Peyer's patch (tissue), 4 donors: ENCODE measurements around the gene DNAL1. TPM values are rescaled to one million over a fixed set of nuclear protein-coding genes. Genes with fewer than 3 reads are reported as not detected.

Source experiments
- DNase-seq, 3 donors: peaks; one replicate each; pipeline ENCODE4 v3.0.0-alpha.2; 2017 to 2019
- H3K27ac ChIP-seq, 4 donors: fragments of 200-600 bp; sonication (generic); one replicate each; pipeline ENCODE4 v1.5.1; 2016 to 2019
- H3K27me3 ChIP-seq, 2 donors: fragments of 200-600 bp; sonication (generic); one replicate each; pipeline ENCODE4 v1.5.1; 2019
- H3K36me3 ChIP-seq, 3 donors: fragments of 200-600 bp; sonication (generic); one replicate each; pipeline ENCODE4 v1.5.1; 2016 to 2019
- H3K4me1 ChIP-seq, 4 donors: fragments of 200-600 bp; sonication (generic); one replicate each; pipeline ENCODE4 v1.5.1; 2016 to 2019
- H3K4me3 ChIP-seq, 4 donors: fragments of 200-600 bp; sonication (generic); 1 replicate in 3 of 4; 2 replicates in 1 of 4; pipeline ENCODE4 v1.5.1; 2016 to 2019; ENCODE audit warnings: mild to moderate bottlenecking in 1 of 4
- H3K9me3 ChIP-seq, 4 donors: fragments of 200-600 bp; sonication (generic); one replicate each; pipeline ENCODE4 v1.5.1; 2016 to 2019; ENCODE audit warnings: mild to moderate bottlenecking in 1 of 4
- CTCF ChIP-seq, 6 experiments: fragments of 450-650 bp in 4 of 6; fragments of 200-600 bp in 2 of 6; sonication (generic) in 1 of 6; IDR thresholded peaks; one replicate each; pipeline ENCODE4 v1.5.1; 2017 to 2019; ENCODE audit warnings: antibody characterized with exemption in 6 of 6, mild to moderate bottlenecking in 3 of 6, moderate library complexity in 1 of 6
- POLR2A ChIP-seq, 2 donors: fragments of 450-650 bp; IDR thresholded peaks; one replicate each; pipeline ENCODE4 v1.5.1; 2017; ENCODE audit warnings: antibody characterized with exemption in 2 of 2, mild to moderate bottlenecking in 2 of 2, moderate library complexity in 2 of 2
- total RNA-seq, 4 donors: library from RNA; depleted of rRNA; stranded (reverse); fragments of >200 nt; gene quantifications; one replicate each; pipeline ENCODE4 v1.1.0, GENCODE V29; 2016

Gene DNAL1
- total RNA-seq, 4 donors from 2014 or later: 1.7 to 7.6 (median 4.6) TPM

DNA sequence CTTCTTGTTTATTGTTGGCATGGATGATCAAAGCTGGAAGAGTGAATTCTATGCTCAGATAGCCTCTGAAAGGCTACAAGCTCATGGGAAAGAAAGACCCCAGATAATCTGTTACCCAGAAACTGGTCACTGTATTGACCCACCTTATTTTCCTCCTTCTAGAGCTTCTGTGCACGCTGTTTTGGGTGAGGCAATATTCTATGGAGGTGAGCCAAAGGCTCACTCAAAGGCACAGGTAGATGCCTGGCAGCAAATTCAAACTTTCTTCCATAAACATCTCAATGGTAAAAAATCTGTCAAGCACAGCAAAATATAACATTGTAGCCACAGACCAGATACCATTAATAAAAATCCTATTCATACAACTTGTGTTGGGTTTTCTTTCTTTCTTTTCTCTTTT is 25.3 kb upstream of the DNAL1 start:
- no peak for DNase-seq
- Histone ChIP-seq H3K9me3 (no peaks in the 10 kb centered on the region), H3K4me3 (no peak overlapping the region), H3K4me1 (no peaks in the 10 kb centered on the region), H3K27me3 (no peaks in the 10 kb centered on the region), H3K36me3 (no peaks in the 10 kb centered on the region), H3K27ac (no peak overlapping the region)
- no peak for TF ChIP-seq POLR2A (IDR thresholded peaks at IDR 0.05)
- TF ChIP-seq CTCF (IDR thresholded peaks at IDR 0.05): no peak

DNA sequence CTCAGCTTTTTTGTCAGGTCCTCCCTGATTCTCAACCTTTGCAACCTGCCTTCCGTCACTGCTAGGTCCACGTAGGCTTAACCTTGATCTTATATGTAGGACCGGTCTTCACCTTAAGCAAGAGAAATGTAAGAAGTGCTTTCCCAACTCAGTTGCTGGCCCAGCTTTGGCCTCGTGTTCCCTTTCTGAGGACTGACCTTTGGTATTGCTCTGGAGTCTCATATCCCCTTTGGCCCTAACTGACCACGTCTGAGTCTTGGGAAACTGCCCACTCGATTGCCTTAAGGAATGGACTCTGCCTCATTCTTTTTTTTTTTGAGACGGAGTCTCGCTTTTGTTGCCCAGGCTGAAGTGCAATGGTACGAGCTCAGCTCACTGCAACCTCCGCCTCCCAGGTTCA is 24.5 kb upstream of the DNAL1 start:
- Histone ChIP-seq H3K4me3 (no peak overlapping the region), H3K9me3 (no peaks in the 10 kb centered on the region), H3K36me3 (no peaks in the 10 kb centered on the region), H3K27me3 (no peaks in the 10 kb centered on the region), H3K27ac (no peak overlapping the region), H3K4me1 (no peaks in the 10 kb centered on the region)
- TF ChIP-seq CTCF (IDR thresholded peaks at IDR 0.05) (no peak), POLR2A (IDR thresholded peaks at IDR 0.05) (no peak)
- no peak for DNase-seq

- Histone ChIP-seq H3K36me3 (no peaks in the 10 kb centered on the region), H3K27me3 (no peaks in the 10 kb centered on the region), H3K9me3 (no peaks in the 10 kb centered on the region), H3K27ac (no peak overlapping the region), H3K4me1 (no peaks in the 10 kb centered on the region), H3K4me3 (no peak overlapping the region)
- DNase-seq: no peak
- TF ChIP-seq POLR2A (IDR thresholded peaks at IDR 0.05): no peak
- no peak for TF ChIP-seq CTCF (IDR thresholded peaks at IDR 0.05)
These were observed 21.2 kb upstream of the DNAL1 start for GRCh38 chr14:73623504-73624054.

GRCh38 chr14:73625706-73626105 is 19.1 kb upstream of the DNAL1 start:
- Histone ChIP-seq H3K4me1 (no peaks in the 10 kb centered on the region), H3K36me3 (no peaks in the 10 kb centered on the region), H3K9me3 (no peaks in the 10 kb centered on the region), H3K27ac (no peak overlapping the region), H3K27me3 (no peaks in the 10 kb centered on the region), H3K4me3 (no peak overlapping the region)
- TF ChIP-seq CTCF (IDR thresholded peaks at IDR 0.05): no peak
- no peak for TF ChIP-seq POLR2A (IDR thresholded peaks at IDR 0.05)
- no peak for DNase-seq

GRCh38 chr14:73627151-73627558 is 17.6 kb upstream of the DNAL1 start:
- H3K9me3 ChIP-seq: no peaks in the 10 kb centered on the region
- no peaks in the 10 kb centered on the region for H3K4me1 ChIP-seq
- DNase-seq: no peak
- H3K36me3 ChIP-seq: no peaks in the 10 kb centered on the region
- no peak overlapping the region for H3K27ac ChIP-seq
- no peak for TF ChIP-seq POLR2A (IDR thresholded peaks at IDR 0.05)
- TF ChIP-seq CTCF (IDR thresholded peaks at IDR 0.05): no peak
- H3K4me3 ChIP-seq: no peak overlapping the region
- H3K27me3 ChIP-seq: no peaks in the 10 kb centered on the region
